GM21786 (cell line): ENCODE data around the gene BAIAP3.

Experiments used
- ATAC-seq: cut with Tn5 transposase; IDR thresholded peaks from one replicate; pipeline ENCODE4 v1.9.1; 2021; ENCODE audit not compliant: unreplicated experiment

Gene BAIAP3

GRCh38 chr16:1299868-1300203 is 33.6 kb upstream of the BAIAP3 start:
- ATAC-seq = no peak

- ATAC-seq = no peak
These were observed 32.6 kb upstream of the BAIAP3 start for GRCh38 chr16:1300664-1301476.

- ATAC-seq = no peak
These were observed 31.9 kb upstream of the BAIAP3 start for GRCh38 chr16:1301562-1301961.

- no peak for ATAC-seq
These were observed 27.6 kb upstream of the BAIAP3 start for GRCh38 chr16:1305823-1306222.

GRCh38 chr16:1306334-1306733 is 27.1 kb upstream of the BAIAP3 start:
- ATAC-seq = no peak

- peak; percentile 13 for ATAC-seq
These were observed 25.1 kb upstream of the BAIAP3 start for GRCh38 chr16:1308036-1308976.

GRCh38 chr16:1308977-1309885 is 24.2 kb upstream of the BAIAP3 start, which contains the start of gene UBE2I:
TSS of gene UBE2I (plus strand) at chr16:1309636. CDS start at chr16:1314031, 4,395 bp downstream.
- peak; percentile 51 for ATAC-seq

GRCh38 chr16:1309888-1310831 is 23.3 kb upstream of the BAIAP3 start:
- ATAC-seq = peak; percentile 4

GRCh38 chr16:1310832-1311200 is 22.6 kb upstream of the BAIAP3 start:
- no peak for ATAC-seq

- ATAC-seq = no peak
These were observed 22.2 kb upstream of the BAIAP3 start for GRCh38 chr16:1311212-1311737.

GRCh38 chr16:1311738-1312466 is 21.5 kb upstream of the BAIAP3 start:
- no peak for ATAC-seq

GRCh38 chr16:1312467-1312816 is 21.0 kb upstream of the BAIAP3 start:
- ATAC-seq = no peak

- ATAC-seq = no peak
These were observed 20.5 kb upstream of the BAIAP3 start for GRCh38 chr16:1312903-1313302.

- ATAC-seq = no peak
These were observed 19.6 kb upstream of the BAIAP3 start for GRCh38 chr16:1313721-1314369.

GRCh38 chr16:1314399-1315068 is 18.9 kb upstream of the BAIAP3 start:
- ATAC-seq = no peak

- ATAC-seq = no peak
These were observed 18.1 kb upstream of the BAIAP3 start for GRCh38 chr16:1315081-1316032.

- ATAC-seq = no peak
These were observed 17.4 kb upstream of the BAIAP3 start for GRCh38 chr16:1316033-1316405.
